GM21576 (cell line): ENCODE results near the gene ZYG11A.
A peak's percentile ranks its signal among the peaks of the same experiment; 100 is the strongest.
"Not testable (repeated sequence)": the region's sequence is repeated elsewhere in the genome, so short reads cannot be mapped to it uniquely, and the experiment has no call there.

Experiments
- ATAC-seq: cut with Tn5 transposase; IDR thresholded peaks from one replicate; pipeline ENCODE4 v1.9.1; 2021; ENCODE audit warnings: mild to moderate bottlenecking, moderate library complexity; ENCODE audit not compliant: unreplicated experiment

Gene ZYG11A

DNA sequence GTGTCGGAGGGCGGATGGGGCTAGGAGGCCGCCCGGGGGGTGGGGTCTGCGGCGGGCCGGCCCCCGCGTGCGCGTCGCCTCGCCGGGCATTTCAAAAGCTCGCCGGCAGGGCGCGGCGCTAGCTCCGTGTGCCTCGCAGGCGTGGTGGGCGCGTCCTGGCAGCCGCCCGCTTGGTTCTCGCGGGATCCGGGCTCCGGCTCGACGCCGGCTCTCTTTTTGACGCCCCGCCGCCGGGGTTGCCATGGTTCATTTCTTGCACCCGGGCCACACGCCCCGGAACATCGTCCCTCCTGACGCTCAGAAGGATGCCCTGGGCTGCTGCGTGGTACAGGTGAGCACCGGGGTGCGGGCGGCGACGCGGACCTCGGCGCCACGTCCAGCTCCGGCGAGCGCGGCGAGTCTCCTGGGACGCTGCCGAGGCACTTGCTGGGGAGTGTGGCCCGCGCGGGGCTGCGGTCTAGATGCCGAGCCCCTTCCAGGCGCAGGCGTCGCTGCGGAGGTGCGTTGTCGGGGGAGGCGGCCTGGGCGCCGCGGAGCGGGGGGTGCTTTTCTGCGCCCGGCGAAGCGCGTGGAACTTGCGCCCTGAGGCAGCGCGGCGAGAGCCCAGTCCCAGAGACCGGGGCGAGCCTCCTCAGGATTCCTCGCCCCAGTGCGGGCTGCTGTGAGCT, at the start of gene ZYG11A:
Gene ZYG11A (plus strand): TSS at position 118 of the 668 bp plus-strand sequence. CDS start 124 bp downstream, at position 242.
- peak; percentile 82 for ATAC-seq

DNA sequence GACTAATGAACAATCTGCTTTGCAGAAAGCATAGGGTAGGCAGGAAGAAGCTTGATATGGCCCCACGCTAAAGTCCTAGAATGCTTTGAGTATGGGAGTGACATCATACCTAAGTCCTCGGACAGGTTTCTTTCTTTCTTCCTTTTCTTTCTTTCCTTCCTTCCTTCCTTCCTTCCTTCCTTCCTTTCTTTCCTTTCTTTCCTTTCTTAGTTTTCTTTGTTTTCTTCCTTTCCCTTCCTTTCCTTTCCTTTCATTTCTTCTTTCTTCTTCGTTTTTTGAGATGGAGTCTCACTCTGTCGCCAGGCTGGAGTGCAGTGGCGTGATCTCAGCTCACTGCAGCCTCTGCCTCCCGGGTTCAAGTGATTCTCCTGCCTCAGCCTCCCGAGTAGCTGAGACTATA, 48.8 kb upstream of the ZYG11A start:
- ATAC-seq: not testable (repeated sequence)

GRCh38 chr1:52795464-52795863, 47.1 kb upstream of the ZYG11A start:
- ATAC-seq: no peak

DNA sequence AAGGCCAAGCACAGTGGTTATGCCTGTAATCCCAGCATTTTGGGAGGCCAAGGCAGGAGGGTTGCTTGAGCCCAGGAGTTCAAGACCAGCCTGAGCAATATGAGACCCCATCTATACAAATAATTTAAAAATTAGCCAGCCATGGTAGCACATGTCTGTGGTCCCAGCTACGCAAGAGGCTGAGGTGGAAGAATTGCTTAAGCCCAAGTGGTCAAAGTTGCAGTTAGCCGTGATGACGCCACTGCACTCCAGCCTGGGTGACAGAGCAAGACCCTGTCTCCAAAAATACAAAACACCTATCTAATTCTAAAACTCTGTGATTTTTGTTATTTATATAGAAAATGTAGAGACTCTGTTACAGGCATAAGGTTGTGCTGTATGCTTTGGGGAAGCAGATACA, 44.2 kb upstream of the ZYG11A start:
- no peak for ATAC-seq

DNA sequence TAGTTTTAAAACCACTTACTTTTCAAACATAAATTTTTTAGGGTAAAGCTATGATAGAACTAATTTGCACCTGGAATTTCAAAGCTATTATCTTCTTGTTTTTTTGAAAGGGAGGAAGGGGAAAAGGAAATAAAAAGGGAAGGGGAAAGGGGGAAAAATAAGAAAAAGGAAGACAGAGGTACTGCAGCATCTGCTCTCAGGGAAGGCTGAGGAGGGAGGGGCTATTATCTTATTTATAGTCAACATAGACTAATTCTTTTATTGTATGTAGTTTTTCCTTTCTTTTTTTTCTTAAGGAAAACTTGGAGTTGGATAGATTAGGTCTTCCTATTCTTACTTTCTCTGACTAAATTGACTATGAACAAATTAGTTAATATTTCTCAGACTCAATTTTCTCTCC, 41.5 kb upstream of the ZYG11A start:
- ATAC-seq: no peak

- ATAC-seq: not testable (repeated sequence)
Measured at GRCh38 chr1:52804083-52804482, 38.5 kb upstream of the ZYG11A start.

DNA sequence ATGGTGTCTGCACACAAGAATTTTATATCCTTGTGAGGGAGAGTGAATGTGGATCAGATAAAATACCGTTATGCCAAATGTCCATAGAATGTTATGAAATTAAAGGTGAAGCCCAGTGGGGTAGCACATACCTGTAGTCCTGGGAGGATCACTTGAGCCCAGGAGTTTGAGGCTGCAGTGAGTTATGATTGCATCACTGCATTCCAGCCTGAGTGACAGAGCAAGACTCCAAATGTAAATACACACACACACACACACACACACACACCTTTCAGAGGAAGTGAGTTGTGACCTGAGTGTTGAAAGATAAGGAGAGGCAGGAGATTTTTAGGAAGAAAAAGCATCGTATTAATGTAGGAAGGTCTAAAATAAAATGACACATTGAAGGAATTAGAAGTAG, 28.1 kb upstream of the ZYG11A start:
- ATAC-seq: no peak

DNA sequence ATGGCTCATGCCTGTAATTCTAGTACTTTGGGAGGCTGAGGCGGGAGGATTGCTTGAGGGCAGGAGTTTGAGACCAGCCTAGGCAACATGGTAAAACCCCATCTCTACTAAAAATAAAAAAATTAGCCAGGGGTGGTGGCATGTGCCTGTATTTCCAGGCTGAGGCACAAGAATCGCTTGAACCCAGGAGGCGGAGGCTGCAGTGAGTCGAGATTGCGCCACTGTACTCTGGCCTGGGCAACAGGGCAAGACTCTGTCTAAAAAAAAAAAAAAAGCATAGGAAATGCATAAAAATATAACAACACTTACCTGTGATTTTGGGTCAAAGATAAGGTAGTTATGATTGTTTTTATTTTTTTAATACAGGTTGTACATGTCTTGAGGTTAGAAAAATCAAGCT, 21.7 kb upstream of the ZYG11A start:
- ATAC-seq: not testable (repeated sequence)

GRCh38 chr1:52825868-52826267, 16.7 kb upstream of the ZYG11A start:
- ATAC-seq: no peak

GRCh38 chr1:52834798-52835197, 7.8 kb upstream of the ZYG11A start:
- no peak for ATAC-seq

DNA sequence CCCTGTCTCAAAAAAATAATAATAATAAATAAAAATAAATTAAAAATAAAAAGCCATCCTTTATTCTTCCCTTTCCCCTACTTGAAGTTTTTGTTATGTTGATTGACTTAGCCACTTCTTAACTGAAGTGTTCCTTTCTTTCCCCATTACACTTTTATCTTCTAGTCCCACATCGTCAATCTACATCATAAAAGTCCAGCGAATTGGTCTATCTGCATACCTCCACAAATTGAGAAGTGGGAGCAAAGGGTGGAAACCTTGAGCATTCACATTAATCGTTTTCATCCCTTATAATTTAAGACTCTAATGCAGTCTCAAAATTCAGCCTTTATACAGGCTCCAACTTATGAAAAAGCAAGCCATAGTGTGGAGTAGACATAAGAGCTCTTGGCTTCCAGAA, 6.5 kb upstream of the ZYG11A start:
- no peak for ATAC-seq

GRCh38 chr1:52839175-52839574, 3.4 kb upstream of the ZYG11A start:
- not testable (repeated sequence) for ATAC-seq

GRCh38 chr1:52845119-52845518, 2.6 kb downstream of the ZYG11A start:
- ATAC-seq: not testable (repeated sequence)

DNA sequence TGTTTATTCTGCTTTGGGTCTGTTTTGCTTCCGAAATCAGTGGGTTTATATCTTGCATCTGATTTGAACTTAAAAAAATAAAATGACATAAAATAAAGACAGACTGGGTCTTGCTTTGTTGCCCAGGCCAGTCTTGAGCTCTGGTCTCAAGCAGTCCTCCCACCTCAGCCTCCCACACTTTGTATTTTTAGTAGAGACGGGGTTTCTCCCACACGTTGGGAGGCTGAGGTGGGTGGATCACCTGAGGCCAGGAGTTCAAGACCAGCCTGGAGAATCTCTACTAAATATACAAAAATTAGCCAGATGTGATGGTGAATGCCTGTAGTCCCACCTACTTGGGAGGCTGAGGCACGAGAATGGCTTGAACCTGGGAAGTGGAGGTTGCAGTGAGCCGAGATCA, 5.9 kb downstream of the ZYG11A start:
- no peak for ATAC-seq

GRCh38 chr1:52850951-52851350, 8.4 kb downstream of the ZYG11A start:
- ATAC-seq: no peak

DNA sequence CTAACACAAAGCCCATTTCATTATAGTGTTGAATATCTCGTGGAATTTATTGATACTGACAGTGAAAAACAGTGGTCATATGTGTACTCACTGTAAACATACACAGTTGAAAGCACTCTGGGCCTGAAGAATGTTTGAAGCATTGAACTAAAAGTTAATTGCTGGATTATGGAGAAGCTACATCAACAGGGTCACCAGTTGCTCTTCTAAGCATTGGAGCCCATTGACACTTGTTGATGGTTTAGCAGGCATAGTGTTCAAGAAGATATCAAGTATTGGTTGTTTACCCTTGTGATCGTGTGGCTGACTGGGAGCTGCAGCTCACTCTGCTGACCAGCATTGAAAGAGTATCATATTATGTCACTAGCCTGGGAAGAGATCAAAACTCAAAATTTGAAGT, 10.3 kb downstream of the ZYG11A start:
- no peak for ATAC-seq

DNA sequence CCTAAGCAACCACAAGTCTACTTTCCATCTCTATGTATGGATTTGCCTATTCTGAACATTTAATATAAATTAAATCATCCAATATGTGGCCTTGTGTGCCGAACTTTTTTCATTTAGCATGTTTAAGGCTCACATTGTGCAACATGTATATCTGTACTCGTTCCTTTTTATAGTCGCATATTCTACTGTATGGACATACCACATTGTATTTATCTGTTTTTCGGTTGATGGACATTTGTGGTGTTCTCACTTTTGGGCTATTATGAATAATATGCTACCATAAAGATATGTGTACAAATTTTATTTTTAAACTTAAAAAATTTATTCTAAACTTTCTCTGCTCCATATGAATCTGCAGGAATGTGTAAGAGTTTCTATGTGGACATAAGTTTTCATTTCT, 13.0 kb downstream of the ZYG11A start:
- no peak for ATAC-seq

DNA sequence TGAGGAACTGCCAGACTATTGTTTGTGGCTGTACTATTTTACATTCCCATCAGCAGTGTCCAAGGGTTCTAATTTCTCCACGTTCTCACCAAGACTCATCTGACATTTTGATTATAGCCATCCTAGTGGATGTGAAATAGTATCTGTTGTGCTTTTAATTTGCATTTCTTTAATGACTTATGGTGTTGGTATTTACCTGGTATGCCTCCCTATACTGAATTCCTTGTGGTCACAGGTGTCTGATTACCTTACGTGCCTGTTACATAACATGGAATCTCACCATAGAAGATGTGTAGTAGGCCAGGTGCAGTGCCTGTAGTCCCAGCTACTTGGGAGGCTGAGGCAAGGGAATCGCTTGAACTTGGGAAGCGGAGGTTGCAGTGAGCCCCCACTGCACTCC, 13.5 kb downstream of the ZYG11A start:
- no peak for ATAC-seq

- ATAC-seq: no peak
Measured at GRCh38 chr1:52857443-52857842, 14.9 kb downstream of the ZYG11A start.

DNA sequence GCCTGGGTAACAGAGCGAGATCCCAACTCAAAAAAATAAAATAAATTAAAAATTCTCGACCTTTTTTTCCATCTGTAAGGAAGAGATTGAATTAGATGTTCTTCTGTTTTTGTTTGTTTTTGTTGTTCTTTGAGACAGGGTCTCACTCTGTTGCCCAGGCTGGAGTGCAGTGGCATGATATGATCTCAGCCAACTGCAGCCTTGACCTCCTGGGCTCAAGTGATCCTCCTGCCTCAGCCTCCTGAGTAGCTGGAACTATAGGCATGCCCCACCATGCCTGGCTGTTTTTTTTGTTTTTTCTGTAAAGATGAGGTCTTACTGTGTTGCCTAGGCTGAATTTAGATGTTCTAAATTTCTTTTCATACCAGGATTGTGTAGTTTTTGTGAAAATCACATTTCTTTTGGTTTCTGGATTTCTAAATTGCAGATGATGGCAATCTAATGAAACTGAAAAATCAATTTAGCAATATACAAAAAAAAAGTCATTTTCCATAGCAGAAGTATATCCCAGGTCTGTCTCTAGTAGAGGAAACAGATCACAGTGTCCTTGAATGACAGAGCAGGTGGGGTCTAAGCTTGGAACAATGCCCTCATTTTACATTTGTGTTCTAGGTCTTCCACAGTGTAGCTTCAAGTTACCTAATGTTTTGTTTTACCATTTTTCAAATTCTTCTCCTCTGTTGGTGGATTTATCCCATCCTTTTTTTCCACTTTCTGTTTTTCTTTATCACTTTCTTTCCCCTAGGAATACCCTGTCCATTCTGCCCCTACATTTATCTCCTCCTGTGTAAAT, 20.3 kb downstream of the ZYG11A start:
- no peak for ATAC-seq

DNA sequence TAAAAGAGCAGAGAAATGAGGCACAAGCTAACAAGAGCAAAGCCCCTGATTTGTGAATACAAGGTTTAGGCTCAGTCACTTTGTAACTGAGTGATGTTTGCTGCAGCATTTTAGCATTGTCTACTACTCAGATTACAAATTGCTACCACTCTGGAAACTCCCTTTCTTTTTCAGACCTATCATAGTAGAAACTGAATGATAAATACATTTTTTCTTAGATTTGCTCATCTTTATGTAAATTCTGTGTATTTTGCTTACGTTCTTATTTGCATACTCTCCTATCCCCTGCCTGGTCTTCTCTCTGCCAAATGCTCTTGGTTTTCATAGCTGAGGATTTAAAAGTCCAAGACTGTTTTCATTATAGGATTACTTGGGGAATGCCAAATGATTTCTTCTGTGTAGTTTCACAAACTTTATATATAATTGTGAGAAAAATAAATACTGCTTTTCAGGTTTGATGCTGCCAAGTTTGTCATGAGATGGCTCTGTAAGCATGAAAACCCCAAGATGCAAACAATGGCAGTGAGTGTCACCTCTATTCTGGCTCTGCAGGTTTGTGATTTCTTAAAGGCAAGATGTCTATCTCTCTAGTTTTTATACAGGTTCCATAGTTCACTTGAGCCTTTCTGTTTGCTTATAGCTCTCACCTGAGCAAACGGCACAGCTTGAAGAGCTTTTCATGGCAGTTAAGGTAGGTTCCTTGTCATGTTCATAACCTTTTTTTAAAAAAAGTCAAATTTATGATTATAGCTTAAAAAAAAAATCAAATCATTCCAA, 24.7 kb downstream of the ZYG11A start:
- ATAC-seq: peak; percentile 91

GRCh38 chr1:52869727-52870126, 27.2 kb downstream of the ZYG11A start:
- ATAC-seq: not testable (repeated sequence)
